ENCODE measurements around the gene SAMD15. TPM values are rescaled to one million over a fixed set of nuclear protein-coding genes. Genes with fewer than 3 reads are reported as not detected.
"Not testable (repeated sequence)": the region's sequence is repeated elsewhere in the genome, so short reads cannot be mapped to it uniquely, and the experiment has no call there.

SAMD15 gene
- total RNA-seq, 1 donor from 2014 or later: 0.63 TPM

DNA sequence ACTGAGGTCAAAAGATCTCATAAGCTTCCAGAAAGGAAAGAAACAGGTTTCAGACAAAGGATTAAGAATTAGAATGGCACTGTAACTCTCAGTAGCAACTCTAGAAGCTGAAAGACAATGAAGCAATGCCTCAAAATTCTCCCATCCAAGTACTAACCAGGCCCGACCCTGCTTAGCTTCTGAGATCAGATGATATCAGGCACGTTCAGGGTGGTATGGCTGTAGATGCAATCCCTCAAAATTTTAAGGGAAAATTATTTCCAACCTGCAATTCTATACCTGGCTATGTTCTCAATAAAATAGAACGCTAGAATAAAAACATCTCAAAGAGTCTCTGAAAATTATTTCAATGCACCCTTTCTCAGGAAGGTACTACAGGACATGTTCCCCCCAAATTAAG is 26.6 kb downstream of the SAMD15 start:
- H3K9me3 Mint-ChIP-seq: no peaks in the 10 kb centered on the region
- peaks cover 13% of the 10 kb centered on the region for H3K4me1 Mint-ChIP-seq
- no peaks in the 10 kb centered on the region for H3K27me3 Mint-ChIP-seq
- H3K4me3 Mint-ChIP-seq: no peak overlapping the region
- intact Hi-C loops (cut with micrococcal nuclease): no loop called here
- no peak overlapping the region for H3K27ac Mint-ChIP-seq
- no peaks in the 10 kb centered on the region for H3K36me3 Mint-ChIP-seq (ENCODE audit: low read depth)
- DNase-seq: no peak

DNA sequence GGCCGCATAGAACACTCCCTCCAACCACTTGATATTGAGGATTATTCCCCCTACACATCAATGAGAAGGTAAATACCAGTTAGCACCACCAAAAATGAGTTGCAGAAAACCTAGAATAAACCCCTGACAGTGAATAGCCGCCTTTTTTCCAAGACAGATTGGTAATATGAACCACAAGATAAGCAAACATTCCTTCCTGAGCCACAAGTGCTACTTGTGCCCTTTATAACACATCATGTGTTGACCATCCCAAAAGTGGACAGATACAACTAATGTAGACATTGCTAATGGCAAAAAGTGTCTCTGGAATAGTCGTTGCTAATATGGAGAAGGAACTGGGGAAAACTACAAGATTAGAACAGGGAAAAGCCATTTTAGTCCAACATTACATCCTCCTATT is 28.9 kb downstream of the SAMD15 start:
- intact Hi-C loops (cut with micrococcal nuclease): no loop called here
- H3K27ac Mint-ChIP-seq: no peak overlapping the region

DNA sequence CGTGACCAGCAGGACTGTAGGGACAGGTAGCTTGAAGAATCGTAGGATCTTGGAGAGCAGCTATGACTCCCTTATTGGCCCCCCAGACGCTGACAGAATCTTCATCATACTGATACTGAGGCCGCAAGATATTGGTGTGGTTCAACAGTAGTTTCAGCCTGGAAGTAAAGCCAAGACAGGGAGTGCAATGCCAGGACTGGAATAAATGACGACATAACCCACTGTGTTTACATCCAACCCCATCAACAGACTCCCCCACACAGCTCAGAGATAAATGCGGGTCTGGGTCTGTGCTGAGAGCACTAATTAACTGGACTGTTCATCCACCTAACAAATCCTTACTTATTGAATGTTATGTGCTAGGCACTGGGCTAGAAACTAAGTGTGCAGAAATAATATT is 29.5 kb downstream of the SAMD15 start:
- no peaks in the 10 kb centered on the region for H3K9me3 Mint-ChIP-seq
- peak overlapping the region; percentile 15 for H3K4me3 Mint-ChIP-seq
- no peaks in the 10 kb centered on the region for H3K36me3 Mint-ChIP-seq (ENCODE audit: low read depth)
- intact Hi-C loops (cut with micrococcal nuclease): no loop called here
- DNase-seq: no peak
- H3K27ac Mint-ChIP-seq: no peak overlapping the region
- peaks cover 13% of the 10 kb centered on the region for H3K4me1 Mint-ChIP-seq
- H3K27me3 Mint-ChIP-seq: no peaks in the 10 kb centered on the region

More for the DNA sequence above, 28.9 kb downstream of the SAMD15 start:
- no peaks in the 10 kb centered on the region for H3K36me3 Mint-ChIP-seq (ENCODE audit: low read depth)
- H3K4me1 Mint-ChIP-seq: peaks cover 13% of the 10 kb centered on the region
- DNase-seq: no peak
- no peaks in the 10 kb centered on the region for H3K9me3 Mint-ChIP-seq
- H3K27me3 Mint-ChIP-seq: no peaks in the 10 kb centered on the region
- H3K4me3 Mint-ChIP-seq: peak overlapping the region; percentile 10

DNA sequence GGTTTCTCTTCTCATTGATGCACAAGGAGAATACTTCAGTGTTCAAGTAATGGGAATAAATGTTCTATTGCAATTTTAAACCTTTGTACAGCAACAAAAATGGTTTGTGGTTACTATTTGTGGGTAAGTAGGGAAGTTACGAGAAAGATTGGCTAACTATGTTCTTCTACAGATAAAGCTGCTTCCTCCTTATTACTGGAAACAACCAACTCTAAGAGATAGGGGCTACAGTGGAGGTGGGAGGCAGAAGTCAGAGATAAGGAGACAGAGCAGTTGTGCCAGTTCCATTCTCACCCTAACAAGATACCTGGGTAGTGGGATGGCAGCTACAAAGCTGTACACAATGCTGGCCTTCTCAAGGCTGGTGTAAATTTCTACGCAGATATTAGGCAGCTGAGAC is 30.0 kb downstream of the SAMD15 start:
- no peaks in the 10 kb centered on the region for H3K27me3 Mint-ChIP-seq
- H3K4me1 Mint-ChIP-seq: peaks cover 13% of the 10 kb centered on the region
- H3K27ac Mint-ChIP-seq: no peak overlapping the region

DNA sequence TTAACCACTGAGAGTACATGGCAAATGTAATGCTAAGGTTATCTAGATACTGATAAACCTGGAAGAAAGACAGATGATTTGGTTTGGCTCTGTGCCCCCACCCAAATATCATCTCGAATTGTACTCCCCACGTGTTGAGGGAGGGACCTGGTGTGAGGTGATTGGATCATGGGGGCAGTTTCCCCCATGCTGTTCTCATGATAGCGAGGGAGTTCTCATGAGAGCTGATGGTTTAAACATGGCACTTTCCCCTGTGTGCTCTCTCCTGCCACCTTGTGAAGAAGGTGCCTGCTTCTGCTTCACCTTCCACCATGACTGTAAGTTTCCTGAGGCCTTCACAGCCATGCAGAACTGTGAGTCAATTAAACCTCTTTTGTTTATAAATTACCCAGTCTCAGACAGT is 32.0 kb downstream of the SAMD15 start:
- no peaks in the 10 kb centered on the region for H3K9me3 Mint-ChIP-seq
- intact Hi-C loops (cut with micrococcal nuclease): no loop called here
- H3K27ac Mint-ChIP-seq: no peak overlapping the region
- peaks cover 13% of the 10 kb centered on the region for H3K4me1 Mint-ChIP-seq
- peak; percentile 64 for DNase-seq
- H3K36me3 Mint-ChIP-seq (ENCODE audit: low read depth): no peaks in the 10 kb centered on the region
- no peak overlapping the region for H3K4me3 Mint-ChIP-seq
- H3K27me3 Mint-ChIP-seq: no peaks in the 10 kb centered on the region

More for the DNA sequence above, 30.0 kb downstream of the SAMD15 start:
- intact Hi-C loops (cut with micrococcal nuclease): no loop called here
- H3K36me3 Mint-ChIP-seq (ENCODE audit: low read depth): no peaks in the 10 kb centered on the region
- DNase-seq: no peak
- H3K9me3 Mint-ChIP-seq: no peaks in the 10 kb centered on the region
- peak overlapping the region; percentile 15 for H3K4me3 Mint-ChIP-seq

DNA sequence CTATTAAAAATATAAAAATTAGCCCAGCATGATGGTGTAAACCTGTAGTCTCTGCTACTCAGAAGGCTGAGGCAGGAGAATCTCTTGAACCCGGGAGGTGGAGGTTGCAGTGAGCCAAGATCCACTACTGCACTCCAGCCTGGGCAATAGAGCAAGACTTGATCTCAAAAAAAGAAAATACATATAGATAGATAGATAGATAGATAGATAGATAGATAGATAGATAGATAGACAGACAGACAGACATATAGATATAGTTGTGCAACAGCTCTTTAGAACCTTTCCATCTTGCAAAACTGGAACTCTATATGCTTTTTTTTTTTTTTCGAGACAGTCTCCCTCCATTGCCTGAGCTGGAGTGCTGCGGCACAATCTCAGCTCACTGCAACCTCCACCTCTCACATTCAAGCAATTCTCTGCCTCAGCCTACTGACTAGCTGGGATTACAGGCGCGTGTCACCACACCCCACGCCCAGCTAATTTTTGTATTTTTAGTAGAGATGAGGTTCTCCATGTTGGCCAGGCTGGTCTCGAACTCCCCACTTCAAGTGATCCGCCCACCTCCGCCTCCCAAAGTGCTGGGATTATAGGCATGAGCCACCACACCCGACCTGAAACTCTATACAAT is 38.3 kb downstream of the SAMD15 start:
- not testable (repeated sequence) for H3K27ac Mint-ChIP-seq, H3K4me1 Mint-ChIP-seq, H3K4me3 Mint-ChIP-seq

DNA sequence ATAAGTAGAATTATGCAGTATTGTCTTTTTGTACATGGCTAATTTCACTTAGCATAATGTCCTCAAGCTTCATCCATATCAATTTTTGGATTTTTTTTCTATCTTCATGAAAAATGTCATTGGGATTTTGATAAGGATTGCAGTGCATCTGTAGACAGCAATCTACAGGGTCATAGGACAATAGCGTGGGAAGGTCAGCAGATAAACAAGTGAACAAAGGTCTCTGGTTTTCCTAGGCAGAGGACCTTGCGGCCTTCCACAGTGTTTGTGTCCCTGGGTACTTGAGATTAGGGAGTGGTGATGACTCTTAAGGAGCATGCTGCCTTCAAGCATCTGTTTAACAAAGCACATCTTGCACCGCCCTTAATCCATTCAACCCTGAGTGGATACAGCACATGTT is 38.9 kb downstream of the SAMD15 start:
- H3K4me3 Mint-ChIP-seq; intact Hi-C loops (cut with micrococcal nuclease); DNase-seq; H3K27ac Mint-ChIP-seq; H3K27me3 Mint-ChIP-seq; H3K9me3 Mint-ChIP-seq; H3K4me1 Mint-ChIP-seq; H3K36me3 Mint-ChIP-seq (ENCODE audit: low read depth): not testable (repeated sequence)

More for the DNA sequence above, 38.3 kb downstream of the SAMD15 start:
- H3K9me3 Mint-ChIP-seq; H3K36me3 Mint-ChIP-seq (ENCODE audit: low read depth); intact Hi-C loops (cut with micrococcal nuclease); DNase-seq; H3K27me3 Mint-ChIP-seq: not testable (repeated sequence)

DNA sequence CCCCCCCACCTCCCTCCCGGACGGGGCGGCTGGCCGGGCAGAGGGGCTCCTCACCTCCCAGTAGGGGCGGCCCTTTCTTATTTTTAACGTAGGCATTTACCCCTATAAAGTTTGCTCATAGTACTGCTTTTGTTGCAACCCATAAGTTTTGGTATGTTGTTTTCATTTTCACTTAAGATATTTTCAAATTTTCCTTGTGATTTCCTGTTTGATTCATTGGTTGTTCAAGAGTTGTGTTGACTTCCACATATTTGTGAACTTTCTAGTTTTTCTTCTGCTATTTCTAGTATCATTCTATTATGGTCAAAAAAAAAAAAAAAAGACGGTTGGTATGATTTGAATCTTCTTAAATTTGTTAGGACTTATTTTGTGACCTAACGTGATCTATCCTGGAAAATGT is 39.7 kb downstream of the SAMD15 start:
- Mint-ChIP-seq H3K27ac (no peak overlapping the region), H3K9me3 (peaks cover 6% of the 10 kb centered on the region), H3K27me3 (no peaks in the 10 kb centered on the region), H3K4me3 (no peak overlapping the region), H3K36me3 (ENCODE audit: low read depth) (peaks cover 15% of the 10 kb centered on the region), H3K4me1 (no peaks in the 10 kb centered on the region)
- DNase-seq: no peak
- intact Hi-C loops (cut with micrococcal nuclease): no loop called here

DNA sequence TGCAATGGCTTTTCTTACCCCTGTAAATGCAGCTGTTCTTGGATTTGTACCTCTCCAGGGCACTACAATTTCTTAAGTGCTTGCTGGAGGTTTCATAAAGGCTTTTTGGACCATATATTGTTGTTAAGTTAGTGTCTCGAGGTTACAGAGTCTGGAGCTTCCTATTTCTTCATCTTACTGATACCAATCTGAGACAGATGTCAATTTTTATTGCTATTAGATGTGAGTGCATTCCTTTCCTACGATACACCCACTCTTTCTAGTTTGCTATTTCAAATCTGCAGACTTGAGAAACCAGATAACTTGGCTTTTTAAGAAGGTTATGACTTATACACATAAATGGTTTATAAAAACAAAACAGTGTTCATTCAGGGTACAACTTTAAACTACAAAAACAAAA is 44.0 kb downstream of the SAMD15 start:
- Mint-ChIP-seq H3K4me1 (no peaks in the 10 kb centered on the region), H3K4me3 (no peak overlapping the region), H3K27me3 (no peaks in the 10 kb centered on the region), H3K9me3 (peaks cover 6% of the 10 kb centered on the region), H3K27ac (no peak overlapping the region), H3K36me3 (ENCODE audit: low read depth) (peaks cover 39% of the 10 kb centered on the region)
- DNase-seq: no peak
- intact Hi-C loops (cut with micrococcal nuclease): no loop called here

DNA sequence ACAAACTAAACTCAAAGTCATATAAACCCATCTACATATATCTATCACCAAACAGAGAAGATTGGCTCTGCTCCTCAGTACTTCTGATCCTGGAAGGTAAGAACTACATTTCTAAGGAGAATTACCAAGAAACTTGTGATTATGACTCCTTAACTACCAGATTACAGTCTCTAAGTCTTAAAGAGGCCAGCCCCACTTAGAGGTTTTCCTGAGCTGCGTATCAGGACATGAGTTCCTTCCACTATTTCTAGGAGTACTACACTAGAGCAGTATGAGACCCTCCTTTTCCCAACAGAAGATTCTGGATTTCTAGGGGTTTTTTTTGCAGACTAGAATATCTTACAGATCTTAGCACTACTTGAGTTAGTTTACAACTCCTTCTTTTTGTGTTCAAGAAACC is 46.2 kb downstream of the SAMD15 start, which contains the start of gene NOXRED1:
Gene NOXRED1, minus strand, starts transcription at position 101 of the 400 bp plus-strand sequence. CDS start 634 bp downstream, outside the sequence.
- Mint-ChIP-seq H3K36me3 (ENCODE audit: low read depth) (peaks cover 58% of the 10 kb centered on the region), H3K4me3 (no peak within 1 kb of the TSS), H3K9me3 (peaks cover 6% of the 10 kb centered on the region), H3K4me1 (no peaks in the 10 kb centered on the region), H3K27me3 (no peaks in the 10 kb centered on the region), H3K27ac (no peak within 1 kb of the TSS)
- no peak for DNase-seq
- intact Hi-C loops (cut with micrococcal nuclease): no loop called here

DNA sequence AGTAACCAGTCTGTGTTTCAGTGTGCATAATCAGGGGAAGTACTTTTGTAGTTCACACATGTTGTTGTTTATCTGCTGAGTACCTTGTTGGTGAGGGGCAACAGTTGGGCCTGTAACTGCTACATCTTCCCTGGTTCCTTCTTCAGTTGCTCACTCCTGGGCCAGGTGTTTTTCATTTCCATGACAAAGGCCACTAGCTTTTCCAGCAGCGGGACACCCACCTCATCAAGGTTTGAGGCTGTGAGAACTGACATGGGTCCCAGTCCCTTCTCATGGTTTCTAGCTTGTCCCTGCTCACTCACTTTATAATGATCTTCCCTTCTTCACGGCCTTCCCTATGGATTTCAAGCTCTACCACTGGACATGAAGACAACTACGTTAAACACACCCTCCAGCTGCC is 47.7 kb downstream of the SAMD15 start:
- Mint-ChIP-seq H3K4me1 (no peaks in the 10 kb centered on the region), H3K27ac (no peak overlapping the region), H3K9me3 (peaks cover 3% of the 10 kb centered on the region), H3K36me3 (ENCODE audit: low read depth) (peaks cover 64% of the 10 kb centered on the region), H3K4me3 (no peak overlapping the region), H3K27me3 (no peaks in the 10 kb centered on the region)
- intact Hi-C loops (cut with micrococcal nuclease): no loop called here
- no peak for DNase-seq

DNA sequence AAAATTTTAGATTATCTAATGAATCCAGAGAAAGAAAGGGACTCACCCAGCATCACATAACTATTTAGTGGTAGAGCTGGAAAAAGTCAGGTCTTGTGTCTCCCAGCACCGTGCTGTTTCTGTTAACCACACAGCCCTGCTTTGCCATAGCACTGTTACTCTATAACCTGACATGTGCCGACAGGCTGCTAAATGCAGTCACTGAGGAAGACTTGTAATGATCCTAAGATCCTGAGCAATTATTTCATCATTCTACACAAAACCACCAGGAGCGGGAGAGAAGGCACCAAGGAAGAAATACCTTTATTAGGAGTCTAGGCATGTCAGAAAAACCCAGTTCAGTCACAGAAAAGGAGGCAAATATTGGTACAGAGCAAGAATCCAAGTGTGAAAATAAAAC is 49.2 kb downstream of the SAMD15 start:
- no peaks in the 10 kb centered on the region for H3K4me1 Mint-ChIP-seq
- intact Hi-C loops (cut with micrococcal nuclease): no loop called here
- H3K36me3 Mint-ChIP-seq (ENCODE audit: low read depth): peaks cover 65% of the 10 kb centered on the region
- no peaks in the 10 kb centered on the region for H3K9me3 Mint-ChIP-seq
- no peak overlapping the region for H3K27ac Mint-ChIP-seq
- no peak for DNase-seq
- H3K4me3 Mint-ChIP-seq: no peak overlapping the region
- H3K27me3 Mint-ChIP-seq: no peaks in the 10 kb centered on the region

DNA sequence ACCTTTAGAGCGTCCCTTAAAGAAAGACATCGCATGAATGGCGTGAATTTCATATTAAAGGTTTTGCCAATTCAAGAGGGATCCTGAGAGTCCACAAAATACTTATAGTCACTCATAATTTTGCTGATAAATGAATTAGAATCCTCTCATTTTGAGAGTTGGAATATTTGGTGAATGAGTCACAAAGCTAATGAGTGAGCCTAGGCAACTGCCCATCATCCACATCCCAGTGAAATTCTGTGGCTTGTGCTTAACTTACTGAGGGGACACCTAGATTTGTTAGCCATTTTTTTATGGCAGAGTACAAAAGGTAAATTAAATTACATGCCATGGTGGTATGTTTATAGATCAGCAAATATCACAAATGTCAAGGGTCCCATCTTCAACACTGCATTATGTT is 58.9 kb downstream of the SAMD15 start:
- intact Hi-C loops (cut with micrococcal nuclease): no loop called here
- Mint-ChIP-seq H3K27me3 (no peaks in the 10 kb centered on the region), H3K4me3 (no peak overlapping the region), H3K4me1 (no peaks in the 10 kb centered on the region), H3K36me3 (ENCODE audit: low read depth) (peaks cover 36% of the 10 kb centered on the region), H3K9me3 (no peaks in the 10 kb centered on the region), H3K27ac (no peak overlapping the region)
- no peak for DNase-seq

DNA sequence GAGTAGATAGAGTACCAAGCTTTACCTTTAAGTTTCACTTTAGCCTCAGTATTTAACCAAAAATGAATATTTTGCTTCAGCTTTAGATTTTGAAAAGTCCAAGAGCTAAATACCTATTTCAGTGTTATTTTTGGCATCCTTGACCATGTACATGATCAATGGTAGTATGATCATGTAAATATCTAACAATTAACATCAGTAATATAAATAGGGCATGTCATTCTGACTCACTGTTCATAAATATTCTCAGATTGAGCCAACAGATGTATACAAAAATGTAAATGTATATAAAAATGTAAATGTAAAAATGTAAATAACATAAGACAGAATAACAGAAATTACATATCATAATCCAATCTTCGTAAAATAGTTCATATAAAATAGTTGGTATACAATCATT is 61.4 kb downstream of the SAMD15 start:
- no peak overlapping the region for H3K4me3 Mint-ChIP-seq
- H3K27ac Mint-ChIP-seq: no peak overlapping the region
- no peak for DNase-seq
- no peaks in the 10 kb centered on the region for H3K27me3 Mint-ChIP-seq
- no peaks in the 10 kb centered on the region for H3K4me1 Mint-ChIP-seq
- intact Hi-C loops (cut with micrococcal nuclease): no loop called here
- H3K9me3 Mint-ChIP-seq: no peaks in the 10 kb centered on the region
- peaks cover 51% of the 10 kb centered on the region for H3K36me3 Mint-ChIP-seq (ENCODE audit: low read depth)

DNA sequence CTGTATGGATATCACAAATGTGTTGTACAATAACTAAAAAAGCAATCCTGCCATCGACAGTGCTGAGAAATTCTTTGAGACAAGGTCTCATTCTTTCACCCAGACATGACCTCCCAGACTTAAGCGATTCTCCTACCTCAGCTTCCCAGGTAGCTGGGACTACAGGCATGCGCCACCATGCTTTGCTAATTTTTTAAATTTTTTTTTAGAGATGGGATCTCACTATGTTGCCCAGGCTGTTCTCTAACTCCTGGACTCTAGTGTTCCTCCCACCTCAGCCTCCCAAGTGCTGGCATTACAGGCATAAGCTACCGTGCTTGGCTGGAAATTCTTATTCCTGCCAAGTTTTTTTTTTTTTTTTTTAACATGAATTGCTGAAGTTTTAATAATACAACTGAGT is 62.7 kb downstream of the SAMD15 start:
- Mint-ChIP-seq H3K27ac (no peak overlapping the region), H3K36me3 (ENCODE audit: low read depth) (peaks cover 47% of the 10 kb centered on the region), H3K4me1 (no peaks in the 10 kb centered on the region), H3K4me3 (no peak overlapping the region), H3K9me3 (no peaks in the 10 kb centered on the region), H3K27me3 (no peaks in the 10 kb centered on the region)
- DNase-seq: no peak
- intact Hi-C loops (cut with micrococcal nuclease): no loop called here

All from activated CD4-positive, alpha-beta T cell treated with anti-CD3 and anti-CD28 coated beads, Interleukin-2, amount 10 ng/mL, durations not matched to agents 24 days and 14 days (primary cell).